Kidney epithelial cell (primary cell): ENCODE measurements around the gene CUL7. TPM values are rescaled to one million over a fixed set of nuclear protein-coding genes. Genes with fewer than 3 reads are reported as not detected.

Experiments used
- DNase-seq: peaks from one replicate; pipeline ENCODE4 v3.0.0-alpha.2; 2010; ENCODE audit warnings: low read depth
- H3K27me3 ChIP-seq: 2 replicates; pipeline ENCODE4 v1.6.0; 2011; ENCODE audit warnings: low read length; ENCODE audit not compliant: control insufficient read depth, insufficient read depth
- H3K36me3 ChIP-seq: 2 replicates; pipeline ENCODE4 v1.5.1; 2011; ENCODE audit warnings: low read length; ENCODE audit not compliant: control insufficient read depth, insufficient read depth
- H3K4me3 ChIP-seq: 2 replicates; pipeline ENCODE4 v1.5.1; 2011; ENCODE audit warnings: low read depth, mild to moderate bottlenecking, control low read depth, low read length
- total RNA-seq: library from RNA; depleted of rRNA; stranded (reverse); fragments of >200 nt; gene quantifications from 2 replicates; pipeline ENCODE4 v1.2.3, GENCODE V29; 2015
- TF ChIP-seq, protein P1 (sequence below): IDR thresholded peaks from 2 replicates; pipeline ENCODE4 v1.5.1; 2011; ENCODE audit warnings: mild to moderate bottlenecking, moderate library complexity, low read length, control low read depth, inconsistent platforms; ENCODE audit not compliant: insufficient read depth, poor library complexity, severe bottlenecking

CUL7 gene
- total RNA-seq, 1 donor from 2014 or later: 28.1 TPM

DNA sequence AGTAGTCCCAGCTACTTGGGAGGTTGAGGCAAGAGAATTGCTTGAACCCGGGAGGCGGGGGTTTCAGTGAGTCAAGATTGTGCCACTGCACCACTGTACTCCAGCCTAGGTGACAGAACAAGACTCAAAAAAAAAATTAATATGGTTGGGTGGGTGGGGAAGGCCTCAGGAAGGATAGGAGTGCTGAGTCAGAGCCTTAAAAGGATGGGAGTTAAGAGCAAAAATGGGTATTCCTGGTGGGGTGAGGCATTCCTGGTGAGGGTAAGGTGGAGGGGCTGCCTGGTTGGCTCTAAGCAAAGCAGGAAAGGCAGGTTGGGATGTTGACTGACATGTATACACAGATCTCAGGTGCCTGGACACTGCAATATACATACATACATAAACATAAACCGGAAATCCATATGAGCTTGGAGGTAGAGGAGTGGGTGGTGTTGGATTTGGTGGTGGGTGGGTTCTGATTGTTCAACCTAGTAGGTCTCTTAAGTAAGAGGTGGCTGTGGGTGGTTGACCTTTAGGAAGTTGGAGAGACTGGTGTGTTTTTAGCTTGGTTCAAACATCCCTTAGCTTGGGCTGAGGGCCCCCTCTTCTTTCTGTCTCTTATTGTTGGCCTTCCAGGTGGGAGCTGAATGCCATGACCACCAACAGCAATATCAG, 33.5 kb downstream of the CUL7 start:
- no peak overlapping the region for H3K4me3 ChIP-seq
- TF ChIP-seq, protein P1, sequence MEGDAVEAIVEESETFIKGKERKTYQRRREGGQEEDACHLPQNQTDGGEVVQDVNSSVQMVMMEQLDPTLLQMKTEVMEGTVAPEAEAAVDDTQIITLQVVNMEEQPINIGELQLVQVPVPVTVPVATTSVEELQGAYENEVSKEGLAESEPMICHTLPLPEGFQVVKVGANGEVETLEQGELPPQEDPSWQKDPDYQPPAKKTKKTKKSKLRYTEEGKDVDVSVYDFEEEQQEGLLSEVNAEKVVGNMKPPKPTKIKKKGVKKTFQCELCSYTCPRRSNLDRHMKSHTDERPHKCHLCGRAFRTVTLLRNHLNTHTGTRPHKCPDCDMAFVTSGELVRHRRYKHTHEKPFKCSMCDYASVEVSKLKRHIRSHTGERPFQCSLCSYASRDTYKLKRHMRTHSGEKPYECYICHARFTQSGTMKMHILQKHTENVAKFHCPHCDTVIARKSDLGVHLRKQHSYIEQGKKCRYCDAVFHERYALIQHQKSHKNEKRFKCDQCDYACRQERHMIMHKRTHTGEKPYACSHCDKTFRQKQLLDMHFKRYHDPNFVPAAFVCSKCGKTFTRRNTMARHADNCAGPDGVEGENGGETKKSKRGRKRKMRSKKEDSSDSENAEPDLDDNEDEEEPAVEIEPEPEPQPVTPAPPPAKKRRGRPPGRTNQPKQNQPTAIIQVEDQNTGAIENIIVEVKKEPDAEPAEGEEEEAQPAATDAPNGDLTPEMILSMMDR: no peak
- no peaks in the 10 kb centered on the region for H3K27me3 ChIP-seq
- H3K36me3 ChIP-seq: peaks cover 3% of the 10 kb centered on the region
- DNase-seq: no peak

DNA sequence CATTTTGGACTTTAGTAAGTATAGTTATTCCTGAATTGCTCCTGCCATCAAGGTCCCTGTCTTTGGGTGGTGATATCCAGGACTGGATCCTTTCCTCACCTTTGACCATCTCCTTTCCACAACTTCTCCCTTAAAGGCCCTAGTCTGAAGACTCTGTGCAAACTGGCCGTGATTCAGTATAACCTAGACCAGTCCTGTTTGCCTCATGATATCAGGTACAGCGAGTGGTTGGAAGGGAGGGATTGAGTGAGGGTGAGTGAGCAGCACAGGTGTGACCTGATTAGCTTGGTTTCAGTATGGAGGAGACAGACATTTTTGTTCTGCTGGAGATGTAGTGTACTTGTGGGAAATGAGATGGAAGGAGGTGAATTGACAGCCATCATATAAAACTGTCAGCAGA, 34.5 kb downstream of the CUL7 start:
- Histone ChIP-seq H3K4me3 (no peak overlapping the region), H3K36me3 (peaks cover 3% of the 10 kb centered on the region), H3K27me3 (no peaks in the 10 kb centered on the region)
- DNase-seq: no peak
- TF ChIP-seq, protein P1: no peak

DNA sequence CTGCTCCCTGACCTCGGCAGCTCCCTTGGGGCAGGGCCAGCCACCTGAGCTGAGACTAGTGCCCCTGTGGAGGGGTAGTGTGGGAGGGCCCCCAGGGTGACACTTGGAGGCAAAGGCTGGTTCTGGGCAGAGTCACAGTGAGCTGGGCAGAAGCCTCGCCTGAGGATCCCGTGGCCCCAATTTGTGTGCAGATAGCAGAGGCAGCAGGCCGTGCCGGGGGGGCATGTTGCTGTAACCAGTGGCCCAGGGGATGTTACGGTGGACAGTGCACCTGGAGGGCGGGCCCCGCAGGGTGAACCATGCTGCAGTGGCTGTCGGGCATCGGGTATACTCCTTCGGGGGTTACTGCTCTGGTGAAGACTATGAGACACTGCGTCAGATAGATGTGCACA, 36.7 kb downstream of the CUL7 start:
- Histone ChIP-seq H3K27me3 (no peaks in the 10 kb centered on the region), H3K36me3 (peaks cover 3% of the 10 kb centered on the region), H3K4me3 (no peak overlapping the region)
- TF ChIP-seq, protein P1: no peak
- DNase-seq: no peak

DNA sequence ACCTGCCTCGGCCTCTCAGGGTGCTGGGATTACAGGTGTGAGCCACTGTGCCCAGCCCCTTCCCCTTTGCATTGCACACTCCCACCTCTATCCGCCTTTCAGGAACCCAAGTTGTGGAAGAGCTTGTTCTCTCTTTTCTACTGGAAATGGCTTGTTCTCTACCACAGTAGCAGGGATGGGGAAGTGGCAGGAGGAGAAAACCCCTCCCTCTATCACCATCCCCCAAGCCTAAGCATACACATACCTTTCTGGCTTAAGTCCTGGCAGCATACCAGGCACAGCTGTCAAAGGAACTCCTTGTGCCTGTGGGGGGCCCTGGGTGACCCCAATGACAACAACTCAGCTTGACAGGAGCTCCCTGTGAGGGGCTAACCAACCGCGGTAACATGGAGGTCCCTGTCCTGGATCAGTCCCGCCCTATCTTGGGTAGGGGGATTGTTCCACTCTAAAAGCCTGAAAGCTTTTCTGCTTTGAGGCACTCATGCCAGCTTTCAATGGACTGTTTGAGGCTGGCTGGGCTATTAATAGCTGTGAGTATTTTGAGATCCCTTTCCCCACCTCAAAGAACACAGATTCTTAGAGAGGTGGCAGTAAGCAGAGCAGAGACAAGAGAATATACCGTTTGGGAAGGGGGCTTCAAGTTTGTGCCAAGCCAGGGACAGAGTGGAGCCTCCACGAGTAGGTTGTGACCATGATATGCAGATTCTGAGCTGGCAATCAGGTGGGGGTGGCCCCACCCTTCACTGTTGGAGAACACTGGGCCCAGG, 37.3 kb downstream of the CUL7 start:
- TF ChIP-seq, protein P1: no peak
- peaks cover 3% of the 10 kb centered on the region for H3K36me3 ChIP-seq
- no peak overlapping the region for H3K4me3 ChIP-seq
- DNase-seq: no peak
- no peaks in the 10 kb centered on the region for H3K27me3 ChIP-seq

DNA sequence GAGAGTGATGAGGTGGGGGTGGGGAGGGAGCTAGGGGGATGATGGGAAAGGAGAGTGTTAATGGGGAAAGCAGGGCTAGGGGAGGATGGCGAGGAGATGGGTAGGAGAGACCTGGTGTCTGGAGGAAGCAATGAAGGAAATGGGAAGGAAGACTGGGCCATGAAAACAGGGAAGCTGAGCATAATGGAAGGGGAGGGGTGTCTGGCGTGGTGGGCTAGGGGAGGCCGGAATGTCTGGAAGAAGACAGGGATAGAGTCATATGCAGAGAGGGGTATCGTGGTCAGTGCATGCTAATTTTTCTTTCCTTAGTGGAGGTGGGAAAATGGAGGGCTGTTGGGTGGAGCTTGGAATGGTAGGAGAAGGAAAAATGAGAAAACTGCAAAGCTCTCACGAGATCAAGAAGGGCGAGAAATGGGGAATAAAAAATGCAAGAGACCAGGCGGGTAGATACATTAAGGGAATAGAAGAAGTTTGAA, 39.2 kb downstream of the CUL7 start:
- no peak for DNase-seq
- H3K27me3 ChIP-seq: no peaks in the 10 kb centered on the region
- peak overlapping the region; percentile 95 for H3K4me3 ChIP-seq
- H3K36me3 ChIP-seq: peaks cover 5% of the 10 kb centered on the region
- TF ChIP-seq, protein P1: no peak
